Measurements from ENCODE around the gene HHIP. TPM values are rescaled to one million over a fixed set of nuclear protein-coding genes. Genes with fewer than 3 reads are reported as not detected.

HHIP gene
- total RNA-seq, 2 experiments from 2014 or later = not detected

- Mint-ChIP-seq H3K36me3 (ENCODE audit: low read depth) (no peaks in the 10 kb centered on the region), H3K4me1 (no peaks in the 10 kb centered on the region), H3K27me3 (no peaks in the 10 kb centered on the region), H3K9me3 (ENCODE audit: low read depth) (no peaks in the 10 kb centered on the region), H3K27ac (no peak overlapping the region), H3K4me3 (no peak overlapping the region)
- intact Hi-C loops (cut with DNase I, micrococcal nuclease) = no loop called here
- POLR2A ChIA-PET = no interaction called here
- no peak for DNase-seq
- CTCF ChIA-PET = interaction anchor here (0.6 kb wide), 1 partner anchor 351 kb away, joined by 3 read pairs; no protein-coding TSS in a partner anchor
- no peak for ATAC-seq
Measured at GRCh38 chr4:144711700-144712456, 65.9 kb downstream of the HHIP start.

- Mint-ChIP-seq H3K27ac (no peak overlapping the region), H3K4me1 (no peaks in the 10 kb centered on the region), H3K36me3 (ENCODE audit: low read depth) (no peaks in the 10 kb centered on the region), H3K27me3 (no peaks in the 10 kb centered on the region), H3K9me3 (ENCODE audit: low read depth) (no peaks in the 10 kb centered on the region), H3K4me3 (no peak overlapping the region)
- POLR2A ChIA-PET = no interaction called here
- DNase-seq (no peak), ATAC-seq (no peak)
- CTCF ChIA-PET = no interaction called here
- intact Hi-C loops (cut with DNase I, micrococcal nuclease) = no loop called here
Measured at GRCh38 chr4:144712775-144713174, 66.8 kb downstream of the HHIP start.

- DNase-seq = no peak
- Mint-ChIP-seq H3K4me3 (no peak overlapping the region), H3K9me3 (ENCODE audit: low read depth) (no peaks in the 10 kb centered on the region), H3K36me3 (ENCODE audit: low read depth) (no peaks in the 10 kb centered on the region), H3K27ac (no peak overlapping the region), H3K4me1 (no peaks in the 10 kb centered on the region), H3K27me3 (no peaks in the 10 kb centered on the region)
- ChIA-PET CTCF (interaction anchor here (0.6 kb wide), 1 partner anchor 206 kb away, joined by 3 read pairs; no protein-coding TSS in a partner anchor), POLR2A (no interaction called here)
- ATAC-seq = no peak
- intact Hi-C loops (cut with DNase I, micrococcal nuclease) = no loop called here
Measured at GRCh38 chr4:144714166-144714565, 68.2 kb downstream of the HHIP start.

- Mint-ChIP-seq H3K4me1 (no peaks in the 10 kb centered on the region), H3K9me3 (ENCODE audit: low read depth) (no peaks in the 10 kb centered on the region), H3K36me3 (ENCODE audit: low read depth) (no peaks in the 10 kb centered on the region), H3K4me3 (no peak overlapping the region), H3K27me3 (no peaks in the 10 kb centered on the region), H3K27ac (no peak overlapping the region)
- ATAC-seq = no peak
- ChIA-PET POLR2A (no interaction called here), CTCF (no interaction called here)
- intact Hi-C loops (cut with DNase I, micrococcal nuclease) = no loop called here
- DNase-seq = no peak
Measured at GRCh38 chr4:144715230-144715629, 69.3 kb downstream of the HHIP start.

- Mint-ChIP-seq H3K36me3 (ENCODE audit: low read depth) (no peaks in the 10 kb centered on the region), H3K4me3 (no peak overlapping the region), H3K27ac (no peak overlapping the region), H3K27me3 (no peaks in the 10 kb centered on the region), H3K4me1 (no peaks in the 10 kb centered on the region), H3K9me3 (ENCODE audit: low read depth) (no peaks in the 10 kb centered on the region)
- CTCF ChIA-PET = interaction anchor here (0.8 kb wide), 1 partner anchor 126 kb away, joined by 3 read pairs; no protein-coding TSS in a partner anchor
- no peak for DNase-seq
- POLR2A ChIA-PET = no interaction called here
- intact Hi-C loops (cut with DNase I, micrococcal nuclease) = no loop called here
- ATAC-seq = no peak
Measured at GRCh38 chr4:144716778-144717177, 70.8 kb downstream of the HHIP start.

- CTCF ChIA-PET = no interaction called here
- ATAC-seq (no peak), DNase-seq (no peak)
- POLR2A ChIA-PET = no interaction called here
- H3K4me3 Mint-ChIP-seq = no peak overlapping the region
- H3K36me3 Mint-ChIP-seq (ENCODE audit: low read depth) = no peaks in the 10 kb centered on the region
- no peaks in the 10 kb centered on the region for H3K27me3 Mint-ChIP-seq
- H3K27ac Mint-ChIP-seq = no peak overlapping the region
- intact Hi-C loops (cut with DNase I, micrococcal nuclease) = no loop called here
- H3K4me1 Mint-ChIP-seq = no peaks in the 10 kb centered on the region
- no peaks in the 10 kb centered on the region for H3K9me3 Mint-ChIP-seq (ENCODE audit: low read depth)
Measured at GRCh38 chr4:144718958-144719512, 73.1 kb downstream of the HHIP start.

- CTCF ChIA-PET = no interaction called here
- H3K4me1 Mint-ChIP-seq = no peaks in the 10 kb centered on the region
- no peaks in the 10 kb centered on the region for H3K36me3 Mint-ChIP-seq (ENCODE audit: low read depth)
- DNase-seq (no peak), ATAC-seq (no peak)
- no peak overlapping the region for H3K4me3 Mint-ChIP-seq
- no peaks in the 10 kb centered on the region for H3K27me3 Mint-ChIP-seq
- no peaks in the 10 kb centered on the region for H3K9me3 Mint-ChIP-seq (ENCODE audit: low read depth)
- H3K27ac Mint-ChIP-seq = no peak overlapping the region
- POLR2A ChIA-PET = no interaction called here
- intact Hi-C loops (cut with DNase I, micrococcal nuclease) = no loop called here
Measured at GRCh38 chr4:144720491-144720890, 74.5 kb downstream of the HHIP start.

GRCh38 chr4:144721994-144722393 is 76.0 kb downstream of the HHIP start:
- Mint-ChIP-seq H3K9me3 (ENCODE audit: low read depth) (no peaks in the 10 kb centered on the region), H3K27me3 (no peaks in the 10 kb centered on the region), H3K4me3 (no peak overlapping the region), H3K4me1 (no peaks in the 10 kb centered on the region), H3K27ac (no peak overlapping the region), H3K36me3 (ENCODE audit: low read depth) (no peaks in the 10 kb centered on the region)
- intact Hi-C loops (cut with DNase I, micrococcal nuclease) = no loop called here
- ATAC-seq = no peak
- DNase-seq = no peak
- ChIA-PET CTCF (no interaction called here), POLR2A (interaction anchor here (0.7 kb wide), 1 partner anchor 39 kb away, joined by 5 read pairs; no protein-coding TSS in a partner anchor)

GRCh38 chr4:144723471-144723870 is 77.5 kb downstream of the HHIP start:
- no peak overlapping the region for H3K27ac Mint-ChIP-seq
- ATAC-seq (no peak), DNase-seq (no peak)
- no peaks in the 10 kb centered on the region for H3K27me3 Mint-ChIP-seq
- H3K4me1 Mint-ChIP-seq = no peaks in the 10 kb centered on the region
- CTCF ChIA-PET = no interaction called here
- POLR2A ChIA-PET = no interaction called here
- H3K9me3 Mint-ChIP-seq (ENCODE audit: low read depth) = no peaks in the 10 kb centered on the region
- H3K4me3 Mint-ChIP-seq = no peak overlapping the region
- H3K36me3 Mint-ChIP-seq (ENCODE audit: low read depth) = no peaks in the 10 kb centered on the region
- intact Hi-C loops (cut with DNase I, micrococcal nuclease) = no loop called here

GRCh38 chr4:144729175-144729574 is 83.2 kb downstream of the HHIP start:
- no peak overlapping the region for H3K27ac Mint-ChIP-seq
- ChIA-PET POLR2A (no interaction called here), CTCF (no interaction called here)
- no peaks in the 10 kb centered on the region for H3K9me3 Mint-ChIP-seq (ENCODE audit: low read depth)
- ATAC-seq (no peak), DNase-seq (no peak)
- no peak overlapping the region for H3K4me3 Mint-ChIP-seq
- H3K27me3 Mint-ChIP-seq = no peaks in the 10 kb centered on the region
- no peaks in the 10 kb centered on the region for H3K36me3 Mint-ChIP-seq (ENCODE audit: low read depth)
- intact Hi-C loops (cut with DNase I, micrococcal nuclease) = no loop called here
- H3K4me1 Mint-ChIP-seq = no peaks in the 10 kb centered on the region

GRCh38 chr4:144732584-144733428 is 86.8 kb downstream of the HHIP start:
- H3K4me1 Mint-ChIP-seq = no peaks in the 10 kb centered on the region
- H3K9me3 Mint-ChIP-seq (ENCODE audit: low read depth) = no peaks in the 10 kb centered on the region
- H3K36me3 Mint-ChIP-seq (ENCODE audit: low read depth) = no peaks in the 10 kb centered on the region
- no peak overlapping the region for H3K27ac Mint-ChIP-seq
- no peak overlapping the region for H3K4me3 Mint-ChIP-seq
- DNase-seq = no peak
- ChIA-PET CTCF (no interaction called here), POLR2A (no interaction called here)
- intact Hi-C loops (cut with DNase I, micrococcal nuclease) = no loop called here
- ATAC-seq = no peak
- no peaks in the 10 kb centered on the region for H3K27me3 Mint-ChIP-seq

GRCh38 chr4:144733566-144733965 is 87.6 kb downstream of the HHIP start:
- intact Hi-C loops (cut with DNase I, micrococcal nuclease) = no loop called here
- no peaks in the 10 kb centered on the region for H3K27me3 Mint-ChIP-seq
- no peaks in the 10 kb centered on the region for H3K9me3 Mint-ChIP-seq (ENCODE audit: low read depth)
- no peaks in the 10 kb centered on the region for H3K4me1 Mint-ChIP-seq
- H3K27ac Mint-ChIP-seq = no peak overlapping the region
- no peak overlapping the region for H3K4me3 Mint-ChIP-seq
- ChIA-PET CTCF (no interaction called here), POLR2A (no interaction called here)
- ATAC-seq (no peak), DNase-seq (no peak)
- no peaks in the 10 kb centered on the region for H3K36me3 Mint-ChIP-seq (ENCODE audit: low read depth)

Data from activated CD4-positive, alpha-beta T cell treated with anti-CD3 and anti-CD28 coated beads for 36 hours (primary cell).